OCI-LY7 (cell line): ENCODE results near the gene USH2A. TPM values are rescaled to one million over a fixed set of nuclear protein-coding genes. Genes with fewer than 3 reads are reported as not detected.

Experiments used
- BruUV-seq: library from RNA; stranded (reverse); fragments of 400-500 nt; replicated peaks from 2 replicates; lab custom pipeline; 2021; lab: Mats Ljungman, UMichigan
- CTCF ChIA-PET: fragments of 300-600 bp; sonication (Branson Sonifier 250); formaldehyde crosslinking; loops from one replicate; lab custom pipeline; 2022; ENCODE audit warnings: antibody characterized with exemption; ENCODE audit not compliant: unreplicated experiment; lab: Charles Lee
- POLR2A ChIA-PET: fragments of 300-600 bp; sonication (Branson Sonifier 250); formaldehyde crosslinking; loops from one replicate; lab custom pipeline; 2022; ENCODE audit warnings: antibody characterized with exemption; lab: Charles Lee
- DNase-seq: peaks from one replicate; pipeline ENCODE4 v3.0.0-alpha.2; 2015; ENCODE audit warnings: low spot score
- H2AFZ ChIP-seq: fragments of 200-600 bp; sonication (generic), shearing (Covaris generic); 2 replicates; pipeline ENCODE4 v1.6.1; 2014; ENCODE audit warnings: mild to moderate bottlenecking, antibody characterized with exemption, low read length, moderate library complexity
- H3K27ac ChIP-seq: fragments of 200-600 bp; sonication (generic); 2 replicates; pipeline ENCODE4 v1.5.1; 2014; ENCODE audit warnings: mixed run types, low read depth, mild to moderate bottlenecking, moderate library complexity, low read length, inconsistent platforms; ENCODE audit not compliant: poor library complexity, severe bottlenecking
- H3K36me3 ChIP-seq: fragments of 200-600 bp; sonication (generic); 2 replicates; pipeline ENCODE4 v1.6.1; 2014; ENCODE audit warnings: mild to moderate bottlenecking, antibody characterized with exemption, low read length, moderate library complexity, mixed read lengths; ENCODE audit not compliant: insufficient read depth
- H3K4me1 ChIP-seq: fragments of 200-600 bp; sonication (generic); 2 replicates; pipeline ENCODE4 v1.5.1; 2014; ENCODE audit warnings: mild to moderate bottlenecking, low read length; ENCODE audit not compliant: insufficient read depth, poor library complexity, severe bottlenecking
- H3K4me2 ChIP-seq: fragments of 200-600 bp; sonication (generic); 2 replicates; pipeline ENCODE4 v1.6.1; 2014; ENCODE audit warnings: mild to moderate bottlenecking, low read length
- H3K4me3 ChIP-seq: fragments of 200-600 bp; sonication (generic); 2 replicates; pipeline ENCODE4 v1.5.1; 2014; ENCODE audit warnings: mild to moderate bottlenecking, low read depth, low read length; ENCODE audit not compliant: poor library complexity, severe bottlenecking
- H3K79me2 ChIP-seq: fragments of 200-600 bp; sonication (generic); 2 replicates; pipeline ENCODE4 v1.6.1; 2016; ENCODE audit warnings: low read depth, mild to moderate bottlenecking, low read length, moderate library complexity, mixed read lengths; ENCODE audit not compliant: insufficient read depth
- H3K9me2 ChIP-seq: fragments of 200-600 bp; sonication (generic); 2 replicates; pipeline ENCODE4 v1.6.1; 2016; ENCODE audit warnings: mild to moderate bottlenecking, low read length, mixed read lengths; ENCODE audit not compliant: insufficient read depth
- H3K9me3 ChIP-seq: fragments of 200-600 bp; sonication (generic); 2 replicates; pipeline ENCODE4 v1.6.1; 2014; ENCODE audit warnings: mild to moderate bottlenecking, mixed run types, low read length, mixed read lengths
- H4K20me1 ChIP-seq: fragments of 200-600 bp; sonication (generic); 2 replicates; pipeline ENCODE4 v1.6.1; 2014; ENCODE audit warnings: mild to moderate bottlenecking, antibody characterized with exemption, low read length, moderate library complexity, mixed read lengths; ENCODE audit not compliant: insufficient read depth
- CTCF ChIP-seq: fragments of 200-600 bp; sonication (generic); conservative IDR thresholded peaks from 2 replicates; pipeline ENCODE4 v1.5.1; 2014; ENCODE audit warnings: mild to moderate bottlenecking, antibody characterized with exemption, low read length, moderate library complexity, mixed read lengths
- EZH2phosphoT487 ChIP-seq: fragments of 200-600 bp; sonication (generic); IDR thresholded peaks from 2 replicates; pipeline ENCODE4 v1.6.1; 2018; ENCODE audit warnings: low read depth, borderline replicate concordance, mild to moderate bottlenecking, mixed run types, antibody characterized with exemption, low read length, moderate library complexity, mixed read lengths
- intact Hi-C: fragments of 100-400 bp; cut with micrococcal nuclease; formaldehyde crosslinking; loops from one replicate; pipeline ENCODE4 v1.10.0; 2022; ENCODE audit not compliant: unreplicated experiment
- total RNA-seq, 2 experiments: library from RNA; depleted of rRNA in 1 of 2; stranded (reverse); fragments of >200 nt in 1 of 2; shearing (Covaris generic) in 1 of 2; gene quantifications; 2 replicates each; pipeline ENCODE4 v1.2.3, GENCODE V29; 2014 to 2022

The USH2A gene
- total RNA-seq, 2 experiments from 2014 or later, result not detected

GRCh38 chr1:216144661-216145450 is 278.4 kb downstream of the USH2A start:
- H3K9me2 ChIP-seq, result no peaks in the 10 kb centered on the region
- H3K36me3 ChIP-seq, result no peaks in the 10 kb centered on the region
- no peak overlapping the region for H3K4me3 ChIP-seq
- POLR2A ChIA-PET, result interaction anchor here (0.6 to 1.4 kb wide), 3 partner anchors 9 to 148 kb away, joined by 4 to 5 read pairs (median 4); no protein-coding TSS in a partner anchor
- H3K79me2 ChIP-seq, result no peaks in the 10 kb centered on the region
- TF ChIP-seq CTCF (no peak), EZH2phosphoT487 (no peak)
- H3K4me2 ChIP-seq, result no peak overlapping the region
- H3K9me3 ChIP-seq, result no peaks in the 10 kb centered on the region
- no TSS peak for BruUV-seq
- DNase-seq, result no peak
- H4K20me1 ChIP-seq, result no peaks in the 10 kb centered on the region
- CTCF ChIA-PET, result no interaction called here
- H2AFZ ChIP-seq, result no peak overlapping the region
- no peak overlapping the region for H3K27ac ChIP-seq
- H3K4me1 ChIP-seq, result no peaks in the 10 kb centered on the region
- intact Hi-C loops, result no loop called here

DNA sequence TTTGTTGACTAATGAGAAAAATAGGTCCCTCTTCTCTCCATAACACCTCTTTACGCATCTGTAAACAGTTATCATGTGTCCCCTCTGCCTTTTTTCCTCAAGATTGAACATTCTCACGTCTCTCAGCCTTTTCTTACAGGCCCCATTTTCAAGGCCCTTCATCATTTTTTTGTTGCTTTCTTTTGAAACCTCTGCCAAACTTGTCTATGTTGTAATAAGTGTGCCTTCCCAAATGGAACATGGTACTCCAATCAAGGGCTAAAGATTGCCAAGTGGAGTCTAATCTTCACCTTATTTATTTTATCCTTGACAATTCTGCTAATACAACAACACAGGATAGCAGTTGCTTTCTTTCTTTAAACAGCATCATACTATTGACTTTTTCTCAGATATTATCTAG is 280.3 kb downstream of the USH2A start:
- Histone ChIP-seq H2AFZ (no peak overlapping the region), H3K79me2 (no peaks in the 10 kb centered on the region), H3K4me1 (no peaks in the 10 kb centered on the region), H3K36me3 (no peaks in the 10 kb centered on the region), H3K4me3 (no peak overlapping the region), H4K20me1 (no peaks in the 10 kb centered on the region), H3K27ac (no peak overlapping the region), H3K9me2 (no peaks in the 10 kb centered on the region), H3K4me2 (no peak overlapping the region), H3K9me3 (no peaks in the 10 kb centered on the region)
- CTCF ChIA-PET, result no interaction called here
- BruUV-seq, result no TSS peak
- intact Hi-C loops, result no loop called here
- DNase-seq, result no peak
- POLR2A ChIA-PET, result interaction anchor here (0.6 to 1.1 kb wide), 2 partner anchors 18 to 1135 kb away, joined by 3 read pairs; no protein-coding TSS in a partner anchor
- no peak for TF ChIP-seq EZH2phosphoT487
- no peak for TF ChIP-seq CTCF
